GM19395 (cell line): ENCODE measurements around the gene ADAMTS12.
"Not testable (repeated sequence)": the region's sequence is repeated elsewhere in the genome, so short reads cannot be mapped to it uniquely, and the experiment has no call there.

Source experiments
- ATAC-seq: cut with Tn5 transposase; IDR thresholded peaks from one replicate; pipeline ENCODE4 v1.9.1; 2021; ENCODE audit warnings: mild to moderate bottlenecking, moderate library complexity; ENCODE audit not compliant: unreplicated experiment

Gene ADAMTS12

GRCh38 chr5:33891788-33892619, at the start of gene ADAMTS12:
TSS of gene ADAMTS12 (minus strand) at chr5:33891990. CDS start at chr5:33891856, 134 bp downstream.
- no peak for ATAC-seq

- ATAC-seq = no peak
These were observed 49.3 kb upstream of the ADAMTS12 start for GRCh38 chr5:33941090-33941489.

- no peak for ATAC-seq
These were observed 47.9 kb upstream of the ADAMTS12 start for GRCh38 chr5:33939556-33940262.

- ATAC-seq = no peak
These were observed 47.1 kb upstream of the ADAMTS12 start for GRCh38 chr5:33938881-33939280.

GRCh38 chr5:33938507-33938796, 46.7 kb upstream of the ADAMTS12 start:
- no peak for ATAC-seq

GRCh38 chr5:33937707-33938506, 46.1 kb upstream of the ADAMTS12 start:
- ATAC-seq = no peak

GRCh38 chr5:33937017-33937706, 45.4 kb upstream of the ADAMTS12 start:
- ATAC-seq = no peak

- no peak for ATAC-seq
These were observed 44.7 kb upstream of the ADAMTS12 start, which contains the start of gene RXFP3 for GRCh38 chr5:33936381-33937016. TSS of gene RXFP3 (plus strand) at chr5:33936386. CDS start at chr5:33936741, 355 bp downstream.

- no peak for ATAC-seq
These were observed 44.2 kb upstream of the ADAMTS12 start for GRCh38 chr5:33936004-33936380.

GRCh38 chr5:33934176-33934575, 42.4 kb upstream of the ADAMTS12 start:
- ATAC-seq = peak; percentile 36

- peak; percentile 86 for ATAC-seq
These were observed 42.0 kb upstream of the ADAMTS12 start for GRCh38 chr5:33933723-33934169.

GRCh38 chr5:33931136-33931535, 39.3 kb upstream of the ADAMTS12 start:
- no peak for ATAC-seq

GRCh38 chr5:33929925-33930690, 38.3 kb upstream of the ADAMTS12 start:
- ATAC-seq = no peak

- no peak for ATAC-seq
These were observed 36.5 kb upstream of the ADAMTS12 start for GRCh38 chr5:33928283-33928682.

- no peak for ATAC-seq
These were observed 35.9 kb upstream of the ADAMTS12 start for GRCh38 chr5:33927685-33928084.

- peak; percentile 63 for ATAC-seq
These were observed 33.5 kb upstream of the ADAMTS12 start for GRCh38 chr5:33925278-33925677.

GRCh38 chr5:33921002-33921401, 29.2 kb upstream of the ADAMTS12 start:
- ATAC-seq = no peak

GRCh38 chr5:33914844-33915243, 23.1 kb upstream of the ADAMTS12 start:
- ATAC-seq = not testable (repeated sequence)

- not testable (repeated sequence) for ATAC-seq
These were observed 14.5 kb upstream of the ADAMTS12 start for GRCh38 chr5:33906248-33906647.

GRCh38 chr5:33905381-33905780, 13.6 kb upstream of the ADAMTS12 start:
- ATAC-seq = no peak
